Stimulated activated CD8-positive, alpha-beta memory T cell treated with anti-CD3 and anti-CD28 coated beads, Interleukin-15, amount 100 ng/mL, for 1 hour (primary cell): ENCODE data around the gene PNPLA2.

Experiments used
- DNase-seq: peaks from one replicate; pipeline ENCODE4 v3.0.0-alpha.2; 2020; ENCODE audit warnings: low read depth

Gene PNPLA2

GRCh38 chr11:798093-798713 lies 20.5 kb upstream of the PNPLA2 start, which contains the start of gene SLC25A22:
Gene SLC25A22 (minus strand): TSS chr11:798281. CDS start chr11:795006, 3,275 bp downstream.
- DNase-seq: peak; percentile 64

GRCh38 chr11:799641-800316 lies 18.9 kb upstream of the PNPLA2 start:
- no peak for DNase-seq

- DNase-seq: no peak
Observed at GRCh38 chr11:800473-800872, 18.2 kb upstream of the PNPLA2 start.

- DNase-seq: no peak
Observed at GRCh38 chr11:801097-801780, 17.5 kb upstream of the PNPLA2 start.

- DNase-seq: no peak
Observed at GRCh38 chr11:802018-802617, 16.6 kb upstream of the PNPLA2 start.

- DNase-seq: no peak
Observed at GRCh38 chr11:802693-803466, 15.8 kb upstream of the PNPLA2 start.

- no peak for DNase-seq
Observed at GRCh38 chr11:803467-803742, 15.3 kb upstream of the PNPLA2 start.

GRCh38 chr11:803770-804598 lies 14.7 kb upstream of the PNPLA2 start:
- no peak for DNase-seq

- no peak for DNase-seq
Observed at GRCh38 chr11:804599-804964, 14.1 kb upstream of the PNPLA2 start.

GRCh38 chr11:808427-809286 lies 10.1 kb upstream of the PNPLA2 start:
- no peak for DNase-seq

- peak; percentile 98 for DNase-seq
Observed at GRCh38 chr11:809287-810039, 9.3 kb upstream of the PNPLA2 start, which contains the start of gene RPLP2. Gene RPLP2 (plus strand): TSS chr11:809967. CDS start chr11:810235, 268 bp downstream.

GRCh38 chr11:810040-810567 lies 8.6 kb upstream of the PNPLA2 start:
- no peak for DNase-seq

- DNase-seq: no peak
Observed at GRCh38 chr11:811446-812245, 7.1 kb upstream of the PNPLA2 start.

GRCh38 chr11:812390-812789 lies 6.3 kb upstream of the PNPLA2 start:
- DNase-seq: no peak

GRCh38 chr11:813072-813455 lies 5.7 kb upstream of the PNPLA2 start:
- no peak for DNase-seq

GRCh38 chr11:813456-814096 lies 5.1 kb upstream of the PNPLA2 start:
- DNase-seq: no peak

GRCh38 chr11:815675-816432 lies 2.9 kb upstream of the PNPLA2 start:
- DNase-seq: no peak
